CD4-positive, alpha-beta T cell treated with Interleukin-6 at 100 ng/mL for 8 hours (primary cell): ENCODE measurements around the gene SLC10A7.

Experiments
- DNase-seq: peaks from one replicate; pipeline ENCODE4 v3.0.0-alpha.2; 2020; ENCODE audit warnings: mixed read lengths, low spot score

Gene SLC10A7

GRCh38 chr4:146211440-146211839 is 310.3 kb downstream of the SLC10A7 start:
- no peak for DNase-seq

- no peak for DNase-seq
Measured at GRCh38 chr4:146210890-146211289, 310.9 kb downstream of the SLC10A7 start.

- DNase-seq: no peak
Measured at GRCh38 chr4:146207410-146207809, 314.3 kb downstream of the SLC10A7 start.
